Measurements from ENCODE around the gene UCK1.

The UCK1 gene

GRCh38 chr9:131495785-131496184, 35.3 kb downstream of the UCK1 start:
- no peak overlapping the region for H3K4me3 ChIP-seq (ENCODE audit: low read depth, low read length)
- no peak for DNase-seq (ENCODE audit: low read depth)
- no peak for TF ChIP-seq CTCF (IDR thresholded peaks at IDR 0.05; ENCODE audit: low read depth, low read length)

DNA sequence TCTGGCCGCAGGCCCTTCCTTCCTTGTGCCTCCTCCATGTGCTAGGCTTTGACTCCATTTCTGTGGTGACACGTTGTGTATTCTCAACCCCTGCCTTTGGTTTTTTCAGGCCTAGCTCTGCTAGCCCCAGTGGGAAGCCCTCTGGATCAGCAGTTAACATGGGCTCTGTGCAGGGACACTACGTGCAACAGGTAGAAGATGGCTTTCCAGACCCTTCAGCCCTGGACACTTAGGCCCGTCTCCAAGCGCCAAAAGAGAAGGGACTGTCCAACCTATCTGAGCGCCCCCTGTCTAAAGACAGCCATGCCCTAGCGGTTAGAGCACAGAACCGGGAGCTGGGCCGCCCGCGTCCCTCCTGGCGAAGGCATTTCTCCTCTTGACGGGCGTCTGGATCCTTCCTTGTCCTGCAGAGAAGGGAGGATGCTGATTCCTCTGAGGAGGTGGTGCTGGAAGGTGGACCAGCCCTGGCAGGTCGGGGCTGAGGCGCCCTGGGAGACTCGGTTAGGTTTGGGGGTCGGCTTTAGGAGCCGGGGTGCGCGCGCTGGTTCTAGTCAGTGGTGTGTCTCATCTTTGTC, 36.7 kb downstream of the UCK1 start:
- TF ChIP-seq, protein P1, sequence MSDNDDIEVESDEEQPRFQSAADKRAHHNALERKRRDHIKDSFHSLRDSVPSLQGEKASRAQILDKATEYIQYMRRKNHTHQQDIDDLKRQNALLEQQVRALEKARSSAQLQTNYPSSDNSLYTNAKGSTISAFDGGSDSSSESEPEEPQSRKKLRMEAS (IDR thresholded peaks at IDR 0.05; ENCODE audit: low read depth, low read length): no peak
- TF ChIP-seq CTCF (IDR thresholded peaks at IDR 0.05; ENCODE audit: low read depth, low read length) (no peak), POLR2A (IDR thresholded peaks at IDR 0.05; ENCODE audit: extremely low read depth, insufficient read length) (no peak), MYC (IDR thresholded peaks at IDR 0.05; ENCODE audit: low read depth, low read length) (no peak)
- no peak for DNase-seq (ENCODE audit: low read depth)
- H3K4me3 ChIP-seq (ENCODE audit: low read depth, low read length): no peak overlapping the region

- DNase-seq (ENCODE audit: low read depth): no peak
- no peak overlapping the region for H3K4me3 ChIP-seq (ENCODE audit: low read depth, low read length)
- no peak for TF ChIP-seq CTCF (IDR thresholded peaks at IDR 0.05; ENCODE audit: low read depth, low read length)
- no peak for TF ChIP-seq MYC (IDR thresholded peaks at IDR 0.05; ENCODE audit: low read depth, low read length)
- no peak for TF ChIP-seq POLR2A (IDR thresholded peaks at IDR 0.05; ENCODE audit: extremely low read depth, insufficient read length)
- TF ChIP-seq, protein P1 (IDR thresholded peaks at IDR 0.05; ENCODE audit: low read depth, low read length): no peak
These were observed 39.0 kb downstream of the UCK1 start for GRCh38 chr9:131492070-131492469.

GRCh38 chr9:131491001-131491710, 39.9 kb downstream of the UCK1 start:
- no peak for DNase-seq (ENCODE audit: low read depth)
- no peak overlapping the region for H3K4me3 ChIP-seq (ENCODE audit: low read depth, low read length)
- TF ChIP-seq, protein P1 (IDR thresholded peaks at IDR 0.05; ENCODE audit: low read depth, low read length): no peak
- TF ChIP-seq MYC (IDR thresholded peaks at IDR 0.05; ENCODE audit: low read depth, low read length) (no peak), CTCF (IDR thresholded peaks at IDR 0.05; ENCODE audit: low read depth, low read length) (no peak), POLR2A (IDR thresholded peaks at IDR 0.05; ENCODE audit: extremely low read depth, insufficient read length) (no peak)

DNA sequence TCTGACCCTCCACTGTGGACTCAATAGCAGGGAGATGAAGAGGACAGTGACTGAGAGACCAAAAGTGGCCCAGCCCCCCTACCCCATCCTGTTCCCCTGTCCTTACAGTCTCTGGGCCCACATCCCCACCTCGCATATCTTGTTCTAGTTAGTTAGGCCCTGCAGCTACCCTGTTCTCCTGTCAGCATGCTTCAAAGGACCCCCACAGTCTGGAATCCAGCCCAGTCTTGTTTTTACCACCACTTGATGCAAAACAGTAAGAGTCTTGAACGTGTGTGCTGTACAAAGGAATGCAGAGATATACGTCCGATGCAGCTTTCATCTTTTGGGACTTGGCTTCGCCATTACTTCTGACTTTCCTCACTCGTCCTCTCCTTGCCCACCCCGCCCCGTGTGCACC, 40.5 kb downstream of the UCK1 start:
- H3K4me3 ChIP-seq (ENCODE audit: low read depth, low read length): no peak overlapping the region
- DNase-seq (ENCODE audit: low read depth): no peak
- TF ChIP-seq MYC (IDR thresholded peaks at IDR 0.05; ENCODE audit: low read depth, low read length): no peak
- no peak for TF ChIP-seq POLR2A (IDR thresholded peaks at IDR 0.05; ENCODE audit: extremely low read depth, insufficient read length)
- no peak for TF ChIP-seq CTCF (IDR thresholded peaks at IDR 0.05; ENCODE audit: low read depth, low read length)
- TF ChIP-seq, protein P1 (IDR thresholded peaks at IDR 0.05; ENCODE audit: low read depth, low read length): no peak
